ENCODE results near the gene KRTAP9-6.
"Not testable (repeated sequence)": the region's sequence is repeated elsewhere in the genome, so short reads cannot be mapped to it uniquely, and the experiment has no call there.

The KRTAP9-6 gene

DNA sequence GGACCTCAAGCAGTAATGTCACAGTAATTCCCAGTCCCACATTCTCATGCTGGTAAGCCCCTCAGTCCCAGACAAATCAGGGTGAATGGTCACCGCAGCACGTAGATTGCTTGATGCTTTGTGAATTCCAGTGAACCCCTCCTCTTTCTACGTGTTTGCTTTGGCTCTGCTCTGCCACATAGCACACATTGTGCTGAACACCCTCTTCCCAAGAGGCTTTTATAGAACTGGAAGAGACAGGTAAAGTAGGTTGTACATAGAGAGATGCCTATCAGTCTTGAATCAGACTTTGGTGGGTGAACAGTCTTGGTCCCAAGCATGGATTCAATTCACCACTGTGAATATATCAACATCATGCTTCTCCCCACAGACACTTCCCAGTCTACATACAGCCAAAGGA is 579 bp upstream of the KRTAP9-6 start:
- ChIA-PET CTCF (interaction anchor here (1.4 kb wide), 1 partner anchor 12 kb away, joined by 3 read pairs; no protein-coding TSS in a partner anchor), POLR2A (no interaction called here)
- DNase-seq (ENCODE audit: extremely low spot score): peak; percentile 1
- TF ChIP-seq, protein P1, sequence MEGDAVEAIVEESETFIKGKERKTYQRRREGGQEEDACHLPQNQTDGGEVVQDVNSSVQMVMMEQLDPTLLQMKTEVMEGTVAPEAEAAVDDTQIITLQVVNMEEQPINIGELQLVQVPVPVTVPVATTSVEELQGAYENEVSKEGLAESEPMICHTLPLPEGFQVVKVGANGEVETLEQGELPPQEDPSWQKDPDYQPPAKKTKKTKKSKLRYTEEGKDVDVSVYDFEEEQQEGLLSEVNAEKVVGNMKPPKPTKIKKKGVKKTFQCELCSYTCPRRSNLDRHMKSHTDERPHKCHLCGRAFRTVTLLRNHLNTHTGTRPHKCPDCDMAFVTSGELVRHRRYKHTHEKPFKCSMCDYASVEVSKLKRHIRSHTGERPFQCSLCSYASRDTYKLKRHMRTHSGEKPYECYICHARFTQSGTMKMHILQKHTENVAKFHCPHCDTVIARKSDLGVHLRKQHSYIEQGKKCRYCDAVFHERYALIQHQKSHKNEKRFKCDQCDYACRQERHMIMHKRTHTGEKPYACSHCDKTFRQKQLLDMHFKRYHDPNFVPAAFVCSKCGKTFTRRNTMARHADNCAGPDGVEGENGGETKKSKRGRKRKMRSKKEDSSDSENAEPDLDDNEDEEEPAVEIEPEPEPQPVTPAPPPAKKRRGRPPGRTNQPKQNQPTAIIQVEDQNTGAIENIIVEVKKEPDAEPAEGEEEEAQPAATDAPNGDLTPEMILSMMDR (IDR thresholded peaks at IDR 0.05; ENCODE audit: control extremely low read depth, extremely low read depth, low read depth, missing control alignments): no peak

DNA sequence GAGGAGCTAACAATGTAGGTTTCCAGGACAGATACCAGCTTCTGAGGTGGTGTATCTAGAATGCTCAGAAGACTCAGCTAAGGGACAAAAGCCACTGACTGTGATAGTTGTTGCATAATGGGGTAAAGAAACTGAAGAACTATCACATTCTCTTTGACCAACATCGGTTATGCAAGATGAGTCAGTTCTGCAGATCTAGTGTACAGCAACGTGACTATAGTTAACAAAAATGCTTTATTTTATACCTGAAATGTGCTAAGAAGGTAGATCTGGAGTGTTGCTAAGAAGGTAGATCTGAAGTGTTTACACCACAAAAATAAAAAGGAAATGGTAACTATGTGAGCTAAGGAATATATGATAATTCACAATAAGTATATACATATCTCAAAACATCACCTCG is 2.5 kb downstream of the KRTAP9-6 start:
- TF ChIP-seq, protein P1 (IDR thresholded peaks at IDR 0.05; ENCODE audit: control extremely low read depth, extremely low read depth, low read depth, missing control alignments): no peak
- ChIA-PET CTCF (no interaction called here), POLR2A (no interaction called here)
- DNase-seq (ENCODE audit: extremely low spot score): no peak

DNA sequence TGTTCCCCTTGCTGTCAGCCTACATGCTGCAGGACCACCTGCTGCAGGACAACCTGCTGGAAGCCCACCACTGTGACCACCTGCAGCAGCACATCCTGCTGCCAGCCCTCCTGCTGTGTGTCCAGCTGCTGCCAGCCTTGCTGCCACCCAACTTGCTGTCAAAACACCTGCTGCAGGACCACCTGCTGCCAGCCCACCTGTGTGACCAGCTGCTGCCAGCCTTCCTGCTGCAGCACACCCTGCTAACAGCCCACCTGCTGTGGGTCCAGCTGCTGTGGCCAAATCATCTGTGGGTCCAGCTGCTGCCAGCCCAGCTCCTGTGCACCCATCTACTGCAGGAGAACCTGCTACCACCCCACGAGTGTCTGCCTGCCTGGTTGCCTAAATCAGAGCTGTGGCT is 6.1 kb downstream of the KRTAP9-6 start:
- POLR2A ChIA-PET; DNase-seq (ENCODE audit: extremely low spot score); CTCF ChIA-PET: not testable (repeated sequence)

DNA sequence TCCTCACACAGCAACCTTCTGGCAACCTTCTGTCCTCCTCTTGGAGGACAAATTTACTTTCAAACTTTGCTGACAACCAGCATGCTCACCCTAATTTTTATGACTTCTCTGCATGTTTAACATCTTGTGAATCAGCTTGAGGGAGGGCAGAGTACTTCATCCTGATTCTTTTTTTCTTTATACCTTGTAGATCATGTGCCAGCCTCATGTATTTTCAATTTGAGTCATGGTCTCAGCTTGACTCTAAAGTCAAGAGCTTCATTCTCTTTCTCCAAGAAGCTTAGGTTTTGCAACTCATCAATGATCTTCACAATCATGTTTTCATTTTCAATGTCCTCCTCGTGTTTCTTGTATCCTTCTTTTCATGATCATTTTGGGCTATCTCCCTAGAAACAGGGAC is 6.7 kb downstream of the KRTAP9-6 start:
- TF ChIP-seq, protein P1 (IDR thresholded peaks at IDR 0.05; ENCODE audit: control extremely low read depth, extremely low read depth, low read depth, missing control alignments): no peak
- ChIA-PET POLR2A (no interaction called here), CTCF (no interaction called here)
- DNase-seq (ENCODE audit: extremely low spot score): no peak

DNA sequence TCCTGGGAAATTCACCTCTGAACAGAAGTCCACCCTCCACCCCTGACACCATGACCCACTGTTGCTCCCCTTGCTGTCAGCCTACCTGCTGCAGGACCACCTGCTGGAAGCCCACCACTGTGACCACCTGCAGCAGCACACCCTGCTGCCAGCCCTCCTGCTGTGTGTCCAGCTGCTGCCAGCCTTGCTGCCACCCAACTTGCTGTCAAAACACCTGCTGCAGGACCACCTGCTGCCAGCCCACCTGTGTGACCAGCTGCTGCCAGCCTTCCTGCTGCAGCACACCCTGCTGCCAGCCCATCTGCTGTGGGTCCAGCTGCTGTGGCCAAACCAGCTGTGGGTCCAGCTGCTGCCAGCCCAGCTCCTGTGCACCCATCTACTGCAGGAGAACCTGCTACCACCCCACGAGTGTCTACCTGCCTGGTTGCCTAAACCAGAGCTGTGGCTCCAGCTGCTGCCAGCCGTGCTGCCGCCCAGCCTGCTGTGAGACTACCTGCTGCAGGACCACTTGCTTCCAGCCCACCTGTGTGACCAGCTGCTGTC is 10.5 kb downstream of the KRTAP9-6 start, which contains the start of gene KRTAP9-7:
Gene KRTAP9-7, plus strand, starts transcription at position 51 of the 543 bp plus-strand sequence. Its CDS starts 0 bp downstream, at position 51.
- POLR2A ChIA-PET; DNase-seq (ENCODE audit: extremely low spot score): not testable (repeated sequence)
- CTCF ChIA-PET: interaction anchor here (1.0 to 1.2 kb wide), 2 partner anchors 15 to 17 kb away, joined by 3 read pairs; no protein-coding TSS in a partner anchor

DNA sequence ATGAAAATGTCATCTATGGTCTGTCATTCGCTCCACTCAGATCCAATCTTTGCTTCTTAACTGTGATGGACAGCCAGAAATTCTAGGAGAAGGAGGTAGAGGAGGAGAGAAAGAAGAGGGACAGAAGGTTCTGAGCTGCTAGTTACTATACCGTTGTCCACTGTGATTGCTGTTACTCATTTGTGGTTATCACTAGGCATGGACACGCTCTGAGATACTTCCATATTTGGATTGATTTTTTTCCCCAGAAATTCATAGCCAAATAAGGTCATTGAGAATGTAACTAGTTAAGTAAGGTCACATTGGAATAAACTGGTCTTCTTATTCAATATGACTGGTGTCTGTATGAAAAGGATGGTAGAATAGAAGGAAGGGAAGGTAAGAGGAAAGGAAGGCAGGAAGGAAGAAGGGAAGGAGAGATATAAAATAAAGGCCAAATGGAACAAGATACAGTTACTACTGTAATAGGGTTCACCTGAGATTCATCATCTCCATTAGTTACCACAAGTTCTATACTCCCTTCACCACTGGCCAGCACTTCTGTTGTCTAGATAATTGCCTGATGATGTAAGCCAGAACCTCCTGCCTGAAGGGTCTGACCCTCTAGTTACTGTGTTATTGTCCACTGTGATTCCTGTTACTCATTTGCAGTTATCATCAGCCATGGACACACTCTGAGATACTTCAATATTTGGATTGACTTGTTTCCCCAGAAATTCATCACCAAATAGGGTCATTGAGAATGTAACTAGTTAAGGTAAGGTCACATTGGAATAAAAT is 13.2 kb downstream of the KRTAP9-6 start:
- TF ChIP-seq, protein P1 (IDR thresholded peaks at IDR 0.05; ENCODE audit: control extremely low read depth, extremely low read depth, low read depth, missing control alignments): no peak
- no peak for DNase-seq (ENCODE audit: extremely low spot score)
- ChIA-PET CTCF (interaction anchor here (1.5 kb wide), 1 partner anchor 15 kb away, joined by 3 read pairs; no protein-coding TSS in a partner anchor), POLR2A (no interaction called here)

DNA sequence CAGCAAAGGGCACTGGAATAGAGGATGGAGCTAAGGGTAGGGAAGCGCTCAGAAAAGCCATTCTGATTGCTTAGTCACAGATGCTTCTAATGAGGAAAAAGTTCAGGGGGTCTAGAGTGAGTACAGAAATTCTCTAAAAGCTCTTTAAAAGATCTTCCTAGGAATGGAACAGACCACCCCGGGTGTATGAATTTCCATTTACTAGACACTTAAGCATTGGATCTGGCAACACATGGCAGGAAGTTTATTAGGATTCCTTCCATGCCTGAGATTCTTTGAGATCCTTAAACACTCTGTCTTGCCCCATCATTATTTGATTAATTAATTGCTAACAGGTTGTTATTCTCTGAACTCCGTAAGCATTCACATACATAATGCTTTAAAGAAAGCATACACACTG is 18.9 kb downstream of the KRTAP9-6 start:
- DNase-seq (ENCODE audit: extremely low spot score): no peak
- POLR2A ChIA-PET: no interaction called here
- CTCF ChIA-PET: no interaction called here
- TF ChIP-seq, protein P1 (IDR thresholded peaks at IDR 0.05; ENCODE audit: control extremely low read depth, extremely low read depth, low read depth, missing control alignments): no peak
